IMR-90 (cell line): ENCODE data around the gene FMNL1. TPM values are rescaled to one million over a fixed set of nuclear protein-coding genes. Genes with fewer than 3 reads are reported as not detected.

Source experiments
- ATAC-seq: fragments of 200-7000 bp; cut with Tn5 transposase; 2 replicates; pipeline ENCODE4 v1.9.1; 2020; ENCODE audit warnings: low read depth, mild to moderate bottlenecking, moderate library complexity
- BruUV-seq: library from RNA; stranded (reverse); fragments of 400-500 nt; replicated peaks from 2 replicates; lab custom pipeline; 2021; lab: Mats Ljungman, UMichigan
- CTCF ChIA-PET: fragments of 300-600 bp; formaldehyde crosslinking; extraction: SDS; loops from one replicate; lab custom pipeline; 2021; ENCODE audit warnings: antibody characterized with exemption; lab: Yijun Ruan, JAX
- POLR2A ChIA-PET: fragments of 300-600 bp; sonication (Branson Sonifier 250); formaldehyde crosslinking; loops from one replicate; lab custom pipeline; 2022; ENCODE audit warnings: antibody characterized with exemption; ENCODE audit not compliant: unreplicated experiment; lab: Charles Lee
- DNase-seq: peaks from one replicate; pipeline ENCODE4 v3.0.0; 2013
- H2AFZ ChIP-seq: replicated peaks from 2 replicates; pipeline ENCODE3; 2013; ENCODE audit warnings: low read length, mild to moderate bottlenecking; ENCODE audit not compliant: poor library complexity
- H2AK5ac ChIP-seq: 2 replicates; pipeline ENCODE4 v1.6.1; 2013; ENCODE audit warnings: low read depth, low read length, inconsistent platforms
- H2AK9ac ChIP-seq: replicated peaks from 2 replicates; pipeline ENCODE3; 2013; ENCODE audit warnings: mild to moderate bottlenecking, low read depth, low read length, moderate library complexity; ENCODE audit not compliant: poor library complexity
- H2BK120ac ChIP-seq: 2 replicates; pipeline ENCODE4 v1.6.1; 2013; ENCODE audit warnings: low read depth, low read length, inconsistent platforms
- H2BK15ac ChIP-seq: 3 replicates; pipeline ENCODE4 v1.6.1; 2013; ENCODE audit warnings: low read depth, low read length, inconsistent platforms
- H2BK20ac ChIP-seq: 2 replicates; pipeline ENCODE4 v1.6.1; 2013; ENCODE audit warnings: low read depth, mild to moderate bottlenecking, inconsistent platforms, low read length, moderate library complexity
- H2BK5ac ChIP-seq: 2 replicates; pipeline ENCODE4 v1.6.1; 2013; ENCODE audit warnings: mild to moderate bottlenecking, low read depth, low read length, inconsistent platforms; ENCODE audit not compliant: poor library complexity, severe bottlenecking
- H3K14ac ChIP-seq: replicated peaks from 2 replicates; pipeline ENCODE4 v1.6.1; 2013; ENCODE audit warnings: low read depth, low read length, inconsistent platforms
- H3K18ac ChIP-seq: 2 replicates; pipeline ENCODE4 v1.6.1; 2013; ENCODE audit warnings: low read depth, low read length, control low read depth
- H3K23ac ChIP-seq: 2 replicates; pipeline ENCODE4 v1.6.1; 2013; ENCODE audit warnings: low read depth, low read length, inconsistent platforms
- H3K27ac ChIP-seq: 2 replicates; pipeline ENCODE4 v1.5.1; 2013; ENCODE audit warnings: mild to moderate bottlenecking, control low read depth, low read length; ENCODE audit not compliant: insufficient read depth
- H3K27me3 ChIP-seq: 2 replicates; pipeline ENCODE4 v1.6.1; 2013; ENCODE audit warnings: low read length; ENCODE audit not compliant: control insufficient read depth, insufficient read depth
- H3K36me3 ChIP-seq: 2 replicates; pipeline ENCODE4 v1.6.1; 2013; ENCODE audit warnings: low read length, mixed read lengths; ENCODE audit not compliant: control insufficient read depth, insufficient read depth
- H3K4ac ChIP-seq: 2 replicates; pipeline ENCODE4 v1.6.1; 2013; ENCODE audit warnings: low read depth, low read length, inconsistent platforms
- H3K4me1 ChIP-seq: 2 replicates; pipeline ENCODE4 v1.6.1; 2013; ENCODE audit warnings: low read length, mixed read lengths; ENCODE audit not compliant: control insufficient read depth, insufficient read depth
- H3K4me2 ChIP-seq: 2 replicates; pipeline ENCODE4 v1.6.1; 2013; ENCODE audit warnings: low read depth, mild to moderate bottlenecking, control low read depth, low read length, moderate library complexity
- H3K4me3 ChIP-seq: 2 replicates; pipeline ENCODE4 v1.5.1; 2013; ENCODE audit warnings: low read depth, mild to moderate bottlenecking, control low read depth, low read length, moderate library complexity; ENCODE audit not compliant: insufficient read depth
- H3K56ac ChIP-seq: 2 replicates; pipeline ENCODE4 v1.6.1; 2013; ENCODE audit warnings: low read length, inconsistent platforms; ENCODE audit not compliant: insufficient read depth; ENCODE audit errors: extremely low read depth
- H3K79me1 ChIP-seq, 2 experiments: 2 replicates each; pipeline ENCODE4 v1.6.1; 2013; ENCODE audit warnings: low read length in 2 of 2, inconsistent platforms in 1 of 2, low read depth in 1 of 2
- H3K9ac ChIP-seq: 2 replicates; pipeline ENCODE4 v1.6.1; 2013; ENCODE audit warnings: low read depth, low read length, control low read depth
- H3K9me1 ChIP-seq: 2 replicates; pipeline ENCODE4 v1.6.1; 2013; ENCODE audit warnings: low read length, inconsistent platforms; ENCODE audit not compliant: insufficient read depth
- H3K9me3 ChIP-seq: 2 replicates; pipeline ENCODE4 v1.6.1; 2013; ENCODE audit warnings: low read length; ENCODE audit not compliant: control insufficient read depth, insufficient read depth
- H4K20me1 ChIP-seq: 2 replicates; pipeline ENCODE4 v1.6.1; 2013; ENCODE audit warnings: low read length, inconsistent platforms; ENCODE audit not compliant: insufficient read depth
- H4K5ac ChIP-seq: 2 replicates; pipeline ENCODE4 v1.6.1; 2013; ENCODE audit warnings: mild to moderate bottlenecking, low read depth, low read length, control low read depth
- H4K8ac ChIP-seq, 2 experiments: 2 replicates each; pipeline ENCODE4 v1.6.1; 2013; ENCODE audit warnings: low read depth in 2 of 2, low read length in 2 of 2, control low read depth in 1 of 2, inconsistent platforms in 1 of 2
- H4K91ac ChIP-seq: 2 replicates; pipeline ENCODE4 v1.6.1; 2013; ENCODE audit warnings: low read depth, low read length, inconsistent platforms; ENCODE audit not compliant: insufficient read depth
- BHLHE40 ChIP-seq: fragments of 150-350 bp; IDR thresholded peaks from 2 replicates; pipeline ENCODE4 v1.6.1; 2016; ENCODE audit warnings: mild to moderate bottlenecking, low read depth, low read length
- CEBPB ChIP-seq: IDR thresholded peaks from 2 replicates; pipeline ENCODE4 v1.6.1; 2012; ENCODE audit warnings: low read depth, low read length, improper control_type of control experiment
- CHD1 ChIP-seq: IDR thresholded peaks from 2 replicates; pipeline ENCODE4 v1.6.1; 2012; ENCODE audit warnings: low read depth, low read length, improper control_type of control experiment
- CTCF ChIP-seq: conservative IDR thresholded peaks from 2 replicates; pipeline ENCODE4 v1.5.1; 2012; ENCODE audit warnings: mild to moderate bottlenecking, low read depth, low read length, improper control_type of control experiment
- ELK1 ChIP-seq: fragments of 150-350 bp; IDR thresholded peaks from 2 replicates; pipeline ENCODE4 v1.6.1; 2016; ENCODE audit warnings: low read depth, mild to moderate bottlenecking, low read length, moderate library complexity, borderline replicate concordance
- FOS ChIP-seq: fragments of 150-350 bp; IDR thresholded peaks from 2 replicates; pipeline ENCODE4 v1.6.1; 2016; ENCODE audit warnings: low read depth, low read length
- MAFK ChIP-seq: IDR thresholded peaks from 2 replicates; pipeline ENCODE4 v1.6.1; 2012; ENCODE audit warnings: low read depth, low read length, improper control_type of control experiment
- MAZ ChIP-seq: IDR thresholded peaks from 2 replicates; pipeline ENCODE4 v1.6.1; 2012; ENCODE audit warnings: low read depth, mild to moderate bottlenecking, low read length, improper control_type of control experiment, moderate library complexity, borderline replicate concordance
- MXI1 ChIP-seq: IDR thresholded peaks from 2 replicates; pipeline ENCODE4 v1.6.1; 2012; ENCODE audit warnings: low read depth, mild to moderate bottlenecking, low read length, moderate library complexity, borderline replicate concordance
- NFE2L2 ChIP-seq: fragments of 150-350 bp; IDR thresholded peaks from 2 replicates; pipeline ENCODE4 v1.6.1; 2016; ENCODE audit warnings: low read depth, mild to moderate bottlenecking, low read length
- POLR2A ChIP-seq: IDR thresholded peaks from 2 replicates; pipeline ENCODE4 v1.6.1; 2012; ENCODE audit warnings: mild to moderate bottlenecking, low read depth, low read length
- RAD21 ChIP-seq: IDR thresholded peaks from 2 replicates; pipeline ENCODE4 v1.6.1; 2012; ENCODE audit warnings: low read length, improper control_type of control experiment
- RCOR1 ChIP-seq: IDR thresholded peaks from 2 replicates; pipeline ENCODE4 v1.6.1; 2012; ENCODE audit warnings: mild to moderate bottlenecking, low read length, improper control_type of control experiment; ENCODE audit not compliant: insufficient replicate concordance
- RFX5 ChIP-seq: IDR thresholded peaks from 2 replicates; pipeline ENCODE4 v1.8.0; 2012; ENCODE audit warnings: low read depth, mild to moderate bottlenecking, low read length, moderate library complexity
- SMC3 ChIP-seq: fragments of 150-350 bp; IDR thresholded peaks from 2 replicates; pipeline ENCODE4 v1.6.1; 2016; ENCODE audit warnings: low read depth, mild to moderate bottlenecking, antibody characterized with exemption, low read length, moderate library complexity
- USF2 ChIP-seq: fragments of 150-350 bp; IDR thresholded peaks from 2 replicates; pipeline ENCODE4 v1.6.1; 2017; ENCODE audit warnings: mild to moderate bottlenecking, antibody characterized with exemption, low read length, low read depth
- WGBS, 2 experiments: methylation state at CpG; one replicate each; pipeline versions ENCODE4 v1.1.5 to v1.1.7; 2013; ENCODE audit warnings: missing lambda C conversion rate in 2 of 2; ENCODE audit not compliant: insufficient read length in 1 of 2; ENCODE audit errors: extremely low coverage in 2 of 2; 5-methylcytosine and 5-hydroxymethylcytosine counted together
- dilution Hi-C: fragments of 300-500 bp; cut with HindIII; formaldehyde crosslinking; loops from one replicate; pipeline ENCODE4 v1.14.3; 2018; ENCODE audit warnings: low sequenced_read_pairs; ENCODE audit not compliant: unreplicated experiment
- in situ Hi-C: fragments of 300-500 bp; cut with MboI; formaldehyde crosslinking; loops from 3 replicates; pipeline ENCODE4 v1.14.3; 2019; ENCODE audit warnings: low sequenced_read_pairs, inconsistent platforms, mixed read lengths
- intact Hi-C: fragments of 100-400 bp; cut with micrococcal nuclease; formaldehyde crosslinking; loops from 2 replicates; pipeline ENCODE4 v1.10.0; 2022
- polyA plus RNA-seq, 3 experiments: library from polyadenylated mRNA; depleted of rRNA; stranded (reverse); fragments of >200 nt; gene quantifications; 2 replicates each; pipeline ENCODE4 v1.2.3, GENCODE V29; 2012; ENCODE audit warnings: low replicate concordance in 1 of 3
- total RNA-seq: library from RNA; depleted of rRNA; stranded (reverse); fragments of >200 nt; gene quantifications from 2 replicates; pipeline ENCODE4 v1.2.3, GENCODE V29; 2012

Gene FMNL1
- total and polyA plus RNA-seq, 2 of the 4 experiments (the other 2 are of a cell fraction), result 0.36 to 2.3 TPM

- H4K8ac ChIP-seq, result no peak overlapping the region
- peaks cover 10% of the 10 kb centered on the region; the same call in 1 of the 2 replicates for H3K4me1 ChIP-seq
- H3K14ac ChIP-seq, result no peak overlapping the region
- no peaks in the 10 kb centered on the region for H3K9me3 ChIP-seq
- H3K27ac ChIP-seq, result no peak overlapping the region
- no peak for DNase-seq
- no peak overlapping the region for H2BK5ac ChIP-seq
- dilution Hi-C loops (no loop called here), intact Hi-C loops (no loop called here), in situ Hi-C loops (no loop called here)
- no peak overlapping the region for H2AK9ac ChIP-seq
- ATAC-seq, result no peak
- H4K20me1 ChIP-seq, result no peaks in the 10 kb centered on the region
- no peak overlapping the region for H3K18ac ChIP-seq
- no peak overlapping the region for H2BK120ac ChIP-seq
- no peak overlapping the region for H4K5ac ChIP-seq
- no peak overlapping the region for H3K9ac ChIP-seq
- no peak overlapping the region for H3K56ac ChIP-seq
- POLR2A ChIA-PET, result no interaction called here
- TF ChIP-seq CHD1 (no peak), RFX5 (no peak), CTCF (no peak), CEBPB (no peak), POLR2A (no peak), RAD21 (no peak), MAFK (no peak), USF2 (no peak), RCOR1 (no peak), NFE2L2 (no peak), BHLHE40 (no peak), ELK1 (no peak), SMC3 (no peak), MAZ (no peak), MXI1 (no peak), FOS (no peak)
- CTCF ChIA-PET, result interaction anchor here (1.6 kb wide), 1 partner anchor 23 kb away, joined by 3 read pairs; no protein-coding TSS in a partner anchor
- no TSS peak for BruUV-seq
- WGBS, 2 experiments, result no CpG with 5 or more reads among the region's 18 CpGs
- no peak overlapping the region for H3K23ac ChIP-seq
- H2AFZ ChIP-seq, result no peak overlapping the region
- H3K79me1 ChIP-seq, result peaks cover 0 to 9% of the 10 kb centered on the region in 2 experiments; a peak in 1 of 4 replicates
- no peak overlapping the region for H2BK15ac ChIP-seq
- H4K91ac ChIP-seq, result no peak overlapping the region
- no peak overlapping the region for H3K4me2 ChIP-seq
- no peak overlapping the region for H3K4ac ChIP-seq
- H3K9me1 ChIP-seq, result 0 out of 2 replicates have a peak, but pooled peaks cover 2% of the 10 kb centered on the region
- peaks cover 4% of the 10 kb centered on the region; the same call in 1 of the 2 replicates for H3K27me3 ChIP-seq
- H3K4me3 ChIP-seq, result no peak overlapping the region
- H3K36me3 ChIP-seq, result peaks cover 14% of the 10 kb centered on the region; the same call in 1 of the 2 replicates
- H2AK5ac ChIP-seq, result no peak overlapping the region
- no peak overlapping the region for H2BK20ac ChIP-seq
Measured at GRCh38 chr17:45242029-45242414, 20.3 kb downstream of the FMNL1 start.
